Naive thymus-derived CD8-positive, alpha-beta T cell (primary cell): ENCODE data around the gene RELB. TPM values are rescaled to one million over a fixed set of nuclear protein-coding genes. Genes with fewer than 3 reads are reported as not detected.
"Not testable (repeated sequence)": the region's sequence is repeated elsewhere in the genome, so short reads cannot be mapped to it uniquely, and the experiment has no call there.

Experiments
- ATAC-seq, 2 donors: fragments of 150-1000 bp; cut with Tn5 transposase in 1 of 2; sonication (Bioruptor Pico), chemical (Tn5 transposase) in 1 of 2; 1 replicate in 1 of 2; 2 replicates in 1 of 2; pipeline ENCODE4 v1.10.0; 2021; ENCODE audit warnings: mild to moderate bottlenecking in 2 of 2, moderate library complexity in 2 of 2
- POLR2A ChIA-PET: fragments of 350-600 bp; sonication (Branson Sonifier 250); formaldehyde crosslinking; loops from one replicate; lab custom pipeline; 2021; ENCODE audit warnings: antibody characterized with exemption; lab: Charles Lee
- DNase-seq, 10 donors: peaks; one replicate each; pipeline versions ENCODE4 v3.0.0 to v3.0.0-alpha.2; 2020 to 2022
- H3K27ac Mint-ChIP-seq, 10 donors: one replicate each; pipeline ENCODE4 v1.8.0; 2020 to 2022; ENCODE audit warnings: mild to moderate bottlenecking in 10 of 10, mixed read lengths in 10 of 10, moderate library complexity in 4 of 10, inconsistent platforms in 1 of 10
- H3K27me3 Mint-ChIP-seq, 5 donors: one replicate each; pipeline ENCODE4 v1.8.0; 2021 to 2022; ENCODE audit warnings: mixed read lengths in 5 of 5
- H3K36me3 Mint-ChIP-seq, 3 donors: one replicate each; pipeline ENCODE4 v1.8.0; 2020 to 2022; ENCODE audit warnings: mixed read lengths in 3 of 3, mild to moderate bottlenecking in 2 of 3, inconsistent platforms in 1 of 3
- H3K4me1 Mint-ChIP-seq, 4 donors: one replicate each; pipeline ENCODE4 v1.8.0; 2021 to 2022; ENCODE audit warnings: mixed read lengths in 4 of 4
- H3K4me3 Mint-ChIP-seq, 10 donors: one replicate each; pipeline ENCODE4 v1.8.0; 2020 to 2022; ENCODE audit warnings: mild to moderate bottlenecking in 10 of 10, mixed read lengths in 10 of 10, moderate library complexity in 6 of 10, inconsistent platforms in 1 of 10
- H3K9me3 Mint-ChIP-seq, 9 donors: one replicate each; pipeline ENCODE4 v1.8.0; 2020 to 2022; ENCODE audit warnings: mixed read lengths in 9 of 9, mild to moderate bottlenecking in 3 of 9, inconsistent platforms in 1 of 9, moderate library complexity in 1 of 9
- polyA plus RNA-seq, 3 donors: library from polyadenylated mRNA; unstranded; fragments of 300-500 nt; fragmentation: Illumina TruSeq; gene quantifications; one replicate each; pipeline ENCODE4 v1.2.3, GENCODE V29; 2021
- total RNA-seq, 8 experiments: library from RNA in 2 of 8; stranded (reverse) in 2 of 8; gene quantifications; one replicate each; pipeline ENCODE4 v1.2.3 and lab custom pipeline; 2021 to 2026

The RELB gene
- total and polyA plus RNA-seq, 5 experiments from 2014 or later: 6.7 to 41.6 (median 17.2) TPM

DNA sequence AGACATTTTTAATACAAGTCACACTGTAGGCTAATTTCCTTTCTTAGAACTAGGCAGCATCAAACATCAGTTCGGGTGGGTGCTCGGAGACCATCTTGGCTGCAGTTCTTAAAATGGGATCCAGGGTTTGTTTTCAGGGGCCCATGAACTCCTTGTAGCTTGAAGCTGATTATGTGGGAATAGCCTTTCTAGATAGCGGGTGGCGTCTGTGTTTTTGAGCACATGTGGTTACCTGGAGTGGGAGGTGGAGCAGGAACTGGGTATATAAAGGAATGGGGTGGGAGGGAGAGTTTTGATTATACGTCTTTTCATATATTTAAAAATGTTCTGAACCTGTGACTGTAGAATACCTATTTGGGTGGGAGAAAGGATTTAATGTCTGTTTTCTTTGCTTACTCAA is 33.1 kb upstream of the RELB start:
- Mint-ChIP-seq H3K27ac (peak overlapping the region in 2 of 10 donors; percentile 9 to 39), H3K36me3 (peaks cover 0 to 78% (median 6%) of the 10 kb centered on the region in 3 donors), H3K4me3 (no peak overlapping the region), H3K9me3 (no peaks in the 10 kb centered on the region), H3K27me3 (no peaks in the 10 kb centered on the region), H3K4me1 (peaks cover 0 to 5% (median 2%) of the 10 kb centered on the region in 4 donors)
- ATAC-seq (no peak), DNase-seq (no peak)
- POLR2A ChIA-PET: interaction anchor here (2.1 kb wide), 1 partner anchor 13 kb away, joined by 4 read pairs; the partner anchor contains the start of gene CLPTM1

GRCh38 chr19:44968670-44969069 is 32.6 kb upstream of the RELB start:
- Mint-ChIP-seq H3K36me3 (peaks cover 0 to 78% (median 6%) of the 10 kb centered on the region in 3 donors), H3K27ac (peak overlapping the region in 1 of 10 donors; percentile 9)

GRCh38 chr19:44969437-44969836 is 31.8 kb upstream of the RELB start:
- Mint-ChIP-seq H3K36me3 (peaks cover 0 to 79% (median 6%) of the 10 kb centered on the region in 3 donors), H3K9me3 (no peaks in the 10 kb centered on the region), H3K4me1 (peaks cover 0 to 5% (median 4%) of the 10 kb centered on the region in 4 donors), H3K27ac (no peak overlapping the region), H3K27me3 (no peaks in the 10 kb centered on the region), H3K4me3 (no peak overlapping the region)
- ATAC-seq (no peak), DNase-seq (no peak)
- POLR2A ChIA-PET: interaction anchor here (2.1 kb wide), 1 partner anchor 15 kb away, joined by 4 read pairs; the partner anchor contains the start of gene CLPTM1

More at GRCh38 chr19:44968670-44969069, 32.6 kb upstream of the RELB start:
- H3K27me3 Mint-ChIP-seq: no peaks in the 10 kb centered on the region
- no peak for DNase-seq
- no peak for ATAC-seq
- H3K4me1 Mint-ChIP-seq: peaks cover 0 to 5% (median 4%) of the 10 kb centered on the region in 4 donors
- no peaks in the 10 kb centered on the region for H3K9me3 Mint-ChIP-seq
- no peak overlapping the region for H3K4me3 Mint-ChIP-seq
- POLR2A ChIA-PET: interaction anchor here (2.1 kb wide), 1 partner anchor 14 kb away, joined by 4 read pairs; the partner anchor contains the start of gene CLPTM1

DNA sequence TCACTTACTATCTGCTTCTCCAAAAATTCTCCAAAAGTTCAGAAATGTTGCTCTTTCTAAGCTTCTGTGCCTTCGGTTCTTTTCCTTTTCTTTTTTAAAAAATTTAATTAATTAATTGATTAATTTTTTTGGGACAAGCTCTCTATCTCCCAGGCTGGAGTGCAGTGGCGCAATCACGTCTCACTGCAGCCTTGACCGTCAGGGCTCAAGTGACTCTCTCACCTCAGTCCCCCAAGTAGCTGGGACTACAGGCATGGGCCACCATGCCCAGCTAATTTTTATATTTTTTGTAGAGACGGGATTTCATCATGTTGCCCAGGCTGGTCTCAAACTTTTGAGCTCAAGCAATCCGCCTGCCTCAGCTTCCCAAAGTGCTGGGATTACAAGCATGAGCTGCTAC is 29.8 kb upstream of the RELB start:
- ATAC-seq, POLR2A ChIA-PET, H3K27me3 Mint-ChIP-seq, H3K4me1 Mint-ChIP-seq, H3K4me3 Mint-ChIP-seq, H3K27ac Mint-ChIP-seq, H3K9me3 Mint-ChIP-seq, DNase-seq: not testable (repeated sequence)
- H3K36me3 Mint-ChIP-seq: peaks cover 0 to 80% (median 4%) of the 10 kb centered on the region in 3 donors

GRCh38 chr19:44972802-44973201 is 28.5 kb upstream of the RELB start:
- Mint-ChIP-seq H3K27ac (no peak overlapping the region), H3K4me3 (no peak overlapping the region), H3K9me3 (no peaks in the 10 kb centered on the region), H3K36me3 (peaks cover 0 to 81% (median 3%) of the 10 kb centered on the region in 3 donors), H3K4me1 (peaks cover 0 to 5% (median 1%) of the 10 kb centered on the region in 4 donors), H3K27me3 (no peaks in the 10 kb centered on the region)
- ATAC-seq (no peak), DNase-seq (no peak)
- POLR2A ChIA-PET: no interaction called here

GRCh38 chr19:44973982-44974735 is 27.1 kb upstream of the RELB start:
- Mint-ChIP-seq H3K9me3 (no peaks in the 10 kb centered on the region), H3K4me3 (no peak overlapping the region), H3K27ac (no peak overlapping the region), H3K27me3 (no peaks in the 10 kb centered on the region), H3K4me1 (peaks cover 0 to 5% (median under 1%) of the 10 kb centered on the region in 4 donors), H3K36me3 (peaks cover 0 to 85% (median 2%) of the 10 kb centered on the region in 3 donors)
- no peak for ATAC-seq
- DNase-seq: no peak
- POLR2A ChIA-PET: interaction anchor here (0.7 kb wide), 2 partner anchors 11 to 179 kb away, joined by 7 to 8 read pairs; no protein-coding TSS in a partner anchor

- Mint-ChIP-seq H3K36me3 (peaks cover 0 to 85% (median 2%) of the 10 kb centered on the region in 3 donors), H3K27ac (no peak overlapping the region)
These were observed 26.4 kb upstream of the RELB start for GRCh38 chr19:44974857-44975256.

GRCh38 chr19:44975444-44975843 is 25.8 kb upstream of the RELB start:
- H3K4me3 Mint-ChIP-seq: no peak overlapping the region
- ATAC-seq (no peak), DNase-seq (no peak)
- H3K27ac Mint-ChIP-seq: no peak overlapping the region
- H3K4me1 Mint-ChIP-seq: peaks cover 0 to 5% (median 0%) of the 10 kb centered on the region in 4 donors
- no peaks in the 10 kb centered on the region for H3K9me3 Mint-ChIP-seq
- POLR2A ChIA-PET: no interaction called here
- no peaks in the 10 kb centered on the region for H3K27me3 Mint-ChIP-seq
- peaks cover 0 to 85% (median 2%) of the 10 kb centered on the region in 3 donors for H3K36me3 Mint-ChIP-seq

More at GRCh38 chr19:44974857-44975256, 26.4 kb upstream of the RELB start:
- no peak for ATAC-seq
- H3K4me3 Mint-ChIP-seq: no peak overlapping the region
- peaks cover 0 to 5% (median 0%) of the 10 kb centered on the region in 4 donors for H3K4me1 Mint-ChIP-seq
- DNase-seq: no peak
- H3K27me3 Mint-ChIP-seq: no peaks in the 10 kb centered on the region
- H3K9me3 Mint-ChIP-seq: no peaks in the 10 kb centered on the region
- POLR2A ChIA-PET: no interaction called here

GRCh38 chr19:44984005-44984404 is 17.3 kb upstream of the RELB start:
- Mint-ChIP-seq H3K27me3 (no peaks in the 10 kb centered on the region), H3K9me3 (no peaks in the 10 kb centered on the region), H3K36me3 (peaks cover 0 to 68% (median 0%) of the 10 kb centered on the region in 3 donors), H3K27ac (peak overlapping the region in 3 of 10 donors; percentile 33 to 93 (median 34)), H3K4me1 (peaks cover 0 to 6% (median 0%) of the 10 kb centered on the region in 4 donors), H3K4me3 (no peak overlapping the region)
- POLR2A ChIA-PET: no interaction called here
- ATAC-seq (no peak), DNase-seq (no peak)

- no peaks in the 10 kb centered on the region for H3K27me3 Mint-ChIP-seq
- H3K27ac Mint-ChIP-seq: no peak overlapping the region
- H3K4me3 Mint-ChIP-seq: no peak overlapping the region
- ATAC-seq (no peak), DNase-seq (no peak)
- H3K4me1 Mint-ChIP-seq: peaks cover 0 to 8% (median 0%) of the 10 kb centered on the region in 4 donors
- no peaks in the 10 kb centered on the region for H3K9me3 Mint-ChIP-seq
- H3K36me3 Mint-ChIP-seq: peaks cover 0 to 56% (median 0%) of the 10 kb centered on the region in 3 donors
- POLR2A ChIA-PET: no interaction called here
These were observed 15.8 kb upstream of the RELB start for GRCh38 chr19:44985445-44985844.

- peak overlapping the region in 1 of 10 donors; percentile 81 for H3K27ac Mint-ChIP-seq
- POLR2A ChIA-PET: no interaction called here
- ATAC-seq (no peak), DNase-seq (no peak)
- no peak overlapping the region for H3K4me3 Mint-ChIP-seq
- H3K9me3 Mint-ChIP-seq: no peaks in the 10 kb centered on the region
- H3K36me3 Mint-ChIP-seq: peaks cover 0 to 56% (median under 1%) of the 10 kb centered on the region in 3 donors
- H3K4me1 Mint-ChIP-seq: peaks cover 0 to 8% (median 0%) of the 10 kb centered on the region in 4 donors
- H3K27me3 Mint-ChIP-seq: no peaks in the 10 kb centered on the region
These were observed 14.9 kb upstream of the RELB start for GRCh38 chr19:44986389-44986788.

- peaks cover 0 to 8% (median 0%) of the 10 kb centered on the region in 4 donors for H3K4me1 Mint-ChIP-seq
These were observed 14.1 kb upstream of the RELB start for GRCh38 chr19:44987148-44987675.

GRCh38 chr19:44988273-44988672 is 13.0 kb upstream of the RELB start:
- no peak for DNase-seq
- Mint-ChIP-seq H3K4me1 (peaks cover 0 to 8% (median 0%) of the 10 kb centered on the region in 4 donors), H3K9me3 (no peaks in the 10 kb centered on the region), H3K27ac (no peak overlapping the region), H3K4me3 (no peak overlapping the region), H3K27me3 (no peaks in the 10 kb centered on the region), H3K36me3 (peaks cover 0 to 54% (median 3%) of the 10 kb centered on the region in 3 donors)
- ATAC-seq: no peak
- POLR2A ChIA-PET: interaction anchor here (0.6 to 1.8 kb wide), 2 partner anchors 9 to 12 kb away, joined by 4 read pairs; no protein-coding TSS in a partner anchor

More at GRCh38 chr19:44987148-44987675, 14.1 kb upstream of the RELB start:
- ATAC-seq (no peak), DNase-seq (no peak)
- Mint-ChIP-seq H3K27me3 (no peaks in the 10 kb centered on the region), H3K4me3 (no peak overlapping the region), H3K36me3 (peaks cover 0 to 60% (median 3%) of the 10 kb centered on the region in 3 donors), H3K27ac (peak overlapping the region in 1 of 10 donors; percentile 14), H3K9me3 (no peaks in the 10 kb centered on the region)
- POLR2A ChIA-PET: no interaction called here
